PC-3 (cell line): ENCODE data around the gene SRRM3.

Experiments used
- CTCF ChIP-seq: fragments of 300-600 bp; sonication (generic); conservative IDR thresholded peaks from 2 replicates; pipeline ENCODE4 v1.5.1; 2017; ENCODE audit warnings: antibody characterized with exemption, low read depth, mild to moderate bottlenecking, low read length
- EZH2 ChIP-seq: fragments of 300-600 bp; sonication (generic); IDR thresholded peaks from one replicate; pipeline ENCODE4 v1.6.1; 2017; ENCODE audit warnings: antibody characterized with exemption, mild to moderate bottlenecking, low read length; ENCODE audit not compliant: unreplicated experiment
- EZH2phosphoT487 ChIP-seq: fragments of 300-600 bp; sonication (generic); IDR thresholded peaks from 2 replicates; pipeline ENCODE4 v1.6.1; 2018; ENCODE audit warnings: mild to moderate bottlenecking, antibody characterized with exemption, low read length, borderline replicate concordance

- TF ChIP-seq CTCF, result no peak
- no peak for TF ChIP-seq EZH2
- no peak for TF ChIP-seq EZH2phosphoT487
Measured at GRCh38 chr7:76261931-76262330, 60.2 kb downstream of the SRRM3 start.
